NK-92 treated with Interleukin-12 subunit alpha and Interleukin-12 subunit beta, amount 100 ng/mL, for 24 hours (cell line): ENCODE results near the gene CPB2.

Experiments used
- DNase-seq: peaks from one replicate; lab custom pipeline; 2025; lab: John Stamatoyannopoulos, UW

Gene CPB2

DNA sequence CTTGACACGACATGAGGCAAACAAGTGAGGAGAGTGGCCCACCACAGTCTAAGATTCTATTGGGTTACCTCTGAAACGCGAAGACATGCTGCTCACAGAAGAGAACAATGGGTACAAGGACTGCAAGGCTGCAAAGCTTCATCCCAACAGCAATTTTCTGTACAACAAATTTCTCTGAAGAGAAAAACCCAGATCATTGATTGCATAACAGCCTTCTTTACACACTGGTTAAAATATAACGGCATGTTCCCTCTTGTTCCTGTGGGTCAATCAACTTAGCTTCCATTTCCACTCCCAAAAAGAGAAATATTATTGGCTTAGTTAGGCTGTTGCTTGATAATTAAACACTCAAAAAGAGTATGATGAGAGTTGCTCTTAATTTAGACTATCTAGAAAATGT, at the start of gene CPB2:
Gene CPB2, minus strand, starts transcription at position 166 of the 400 bp plus-strand sequence. Its CDS starts 24 bp downstream, at position 142.
- DNase-seq, result no peak

GRCh38 chr13:46154136-46154801, 49.4 kb upstream of the CPB2 start:
- no peak for DNase-seq

DNA sequence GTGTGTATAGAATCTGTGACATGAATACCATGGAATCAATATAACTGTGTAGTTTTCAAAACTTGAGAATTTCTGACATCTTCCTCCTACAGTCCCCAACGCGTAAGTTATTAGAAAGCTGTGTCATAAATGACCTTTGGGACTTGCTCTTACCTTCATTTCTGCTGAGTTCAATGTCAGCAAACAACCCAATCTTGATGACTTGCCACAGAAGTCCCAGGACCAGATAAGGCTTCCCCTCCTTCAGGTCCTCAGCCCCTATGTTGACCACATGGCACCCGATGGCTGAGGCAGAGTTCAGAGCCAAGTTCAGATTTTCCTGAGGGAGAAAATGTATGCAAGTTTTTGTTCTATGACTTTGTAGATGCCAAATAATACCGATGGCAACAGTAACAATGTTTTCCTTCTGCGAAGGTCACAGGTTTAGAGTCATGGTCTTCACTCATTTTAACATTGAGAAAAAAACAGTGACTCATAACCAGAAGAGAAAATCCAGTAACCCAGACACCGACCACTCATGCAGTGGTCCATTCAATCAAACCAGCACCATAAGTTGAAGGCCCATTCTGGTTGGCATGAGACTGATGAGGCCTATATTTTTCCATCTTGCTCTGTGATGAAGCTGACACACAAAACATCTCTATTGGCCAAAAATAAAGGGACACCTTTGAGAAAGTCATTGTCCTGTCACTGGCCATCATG, 47.9 kb upstream of the CPB2 start:
- no peak for DNase-seq

- no peak for DNase-seq
Observed at GRCh38 chr13:46150134-46150693, 45.4 kb upstream of the CPB2 start.

DNA sequence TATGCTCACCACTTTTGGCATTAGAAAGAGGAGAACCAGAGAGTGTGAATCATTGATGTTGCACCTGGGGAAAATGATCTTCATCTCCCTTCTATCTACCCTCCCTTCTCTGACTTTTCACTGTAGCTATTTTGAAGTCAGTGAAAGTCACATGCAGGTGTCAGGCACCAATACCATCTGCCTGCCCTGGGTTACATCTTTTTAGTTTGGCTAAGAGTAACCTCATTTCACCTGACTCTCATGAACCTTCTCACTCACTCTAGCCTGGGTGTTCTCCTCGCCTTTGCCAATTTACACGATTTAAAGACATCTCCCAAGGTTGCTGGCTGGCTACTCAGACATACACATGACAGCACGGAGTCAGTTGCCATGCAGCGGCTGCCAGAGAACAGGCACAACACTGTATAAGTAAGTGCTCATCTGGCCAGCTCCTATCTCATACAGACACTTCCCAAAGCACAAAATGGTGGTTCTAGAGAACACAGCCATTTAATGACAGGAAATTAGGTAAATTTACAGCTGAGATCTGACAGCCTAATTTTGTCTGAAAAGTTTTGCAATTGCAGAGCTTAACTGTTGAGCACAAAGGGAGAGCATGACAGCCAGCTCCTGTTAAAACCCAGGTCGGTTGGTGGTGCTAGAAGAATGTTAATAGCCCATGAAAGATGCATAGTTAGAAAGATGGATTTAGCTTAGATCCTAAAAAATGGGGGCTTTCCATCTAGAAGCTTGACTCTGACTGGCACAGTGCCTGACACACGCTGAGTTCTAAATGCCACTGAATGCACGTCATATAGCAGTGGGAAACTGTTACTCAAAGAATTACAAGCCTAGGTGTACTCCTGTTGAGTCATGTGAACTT, 44.7 kb upstream of the CPB2 start:
- DNase-seq, result no peak

DNA sequence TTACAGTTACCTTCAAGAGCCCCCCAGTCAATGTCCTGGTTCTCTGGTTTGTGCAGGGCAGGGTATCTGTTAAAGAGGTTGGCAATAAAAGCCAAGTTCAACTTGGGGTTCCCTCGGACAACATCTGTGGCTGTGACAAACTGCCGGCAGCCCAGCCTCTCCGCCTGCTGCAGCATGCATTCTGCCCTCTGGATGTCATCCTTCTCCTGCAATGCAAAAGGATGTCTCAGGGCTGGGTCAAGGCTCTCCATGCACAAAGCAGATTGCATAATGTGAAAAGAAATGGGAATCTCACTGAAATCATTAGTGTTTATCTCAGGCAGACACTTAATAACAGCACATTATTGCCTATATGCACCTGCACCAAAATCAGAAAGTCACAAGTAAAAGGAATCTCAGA, 42.1 kb upstream of the CPB2 start:
- DNase-seq, result no peak

GRCh38 chr13:46145950-46146349, 41.1 kb upstream of the CPB2 start:
- DNase-seq, result no peak

GRCh38 chr13:46145135-46145534, 40.3 kb upstream of the CPB2 start:
- DNase-seq, result no peak

- no peak for DNase-seq
Observed at GRCh38 chr13:46143184-46143701, 38.4 kb upstream of the CPB2 start.

- DNase-seq, result no peak
Observed at GRCh38 chr13:46142776-46143175, 37.9 kb upstream of the CPB2 start.

DNA sequence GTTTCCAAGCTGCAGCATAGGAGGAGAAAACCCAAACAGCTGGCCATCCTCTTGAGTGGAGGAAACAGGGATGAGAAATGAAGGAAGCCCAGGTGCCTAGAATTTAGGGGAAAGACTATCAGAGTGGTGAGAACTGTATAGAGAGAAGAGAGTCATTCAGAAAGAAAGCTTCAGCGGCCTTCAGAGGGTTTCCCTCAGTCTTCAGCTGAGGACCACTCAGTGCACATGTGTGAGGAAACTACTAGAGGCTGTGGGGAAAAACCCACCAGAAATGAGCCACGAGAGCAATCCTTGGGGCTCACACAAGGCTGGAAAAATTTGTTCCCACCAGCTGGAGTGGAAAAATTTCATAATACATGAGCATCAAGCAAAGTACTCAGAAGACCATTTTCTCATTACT, 35.2 kb upstream of the CPB2 start:
- no peak for DNase-seq

- no peak for DNase-seq
Observed at GRCh38 chr13:46137627-46138317, 32.9 kb upstream of the CPB2 start.

DNA sequence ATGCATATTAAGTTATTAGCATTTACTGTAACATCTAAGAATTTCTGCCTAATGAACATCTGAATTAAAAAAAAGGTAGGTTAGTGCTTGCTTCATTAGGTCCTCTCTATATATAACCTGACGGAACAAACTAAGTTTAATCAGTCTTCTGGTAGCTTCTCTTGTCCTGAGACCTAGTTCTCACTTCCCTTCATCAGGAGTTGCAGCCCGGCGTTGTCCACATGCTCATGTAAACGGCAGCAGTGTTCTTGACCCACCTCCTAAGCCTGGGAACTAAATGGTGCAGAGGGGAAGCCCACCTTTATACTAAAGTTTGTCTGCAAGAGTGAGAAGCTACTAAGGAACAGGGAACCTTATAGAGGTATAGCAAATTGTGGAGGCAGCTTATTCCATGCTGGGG, 31.9 kb upstream of the CPB2 start:
- DNase-seq, result no peak

DNA sequence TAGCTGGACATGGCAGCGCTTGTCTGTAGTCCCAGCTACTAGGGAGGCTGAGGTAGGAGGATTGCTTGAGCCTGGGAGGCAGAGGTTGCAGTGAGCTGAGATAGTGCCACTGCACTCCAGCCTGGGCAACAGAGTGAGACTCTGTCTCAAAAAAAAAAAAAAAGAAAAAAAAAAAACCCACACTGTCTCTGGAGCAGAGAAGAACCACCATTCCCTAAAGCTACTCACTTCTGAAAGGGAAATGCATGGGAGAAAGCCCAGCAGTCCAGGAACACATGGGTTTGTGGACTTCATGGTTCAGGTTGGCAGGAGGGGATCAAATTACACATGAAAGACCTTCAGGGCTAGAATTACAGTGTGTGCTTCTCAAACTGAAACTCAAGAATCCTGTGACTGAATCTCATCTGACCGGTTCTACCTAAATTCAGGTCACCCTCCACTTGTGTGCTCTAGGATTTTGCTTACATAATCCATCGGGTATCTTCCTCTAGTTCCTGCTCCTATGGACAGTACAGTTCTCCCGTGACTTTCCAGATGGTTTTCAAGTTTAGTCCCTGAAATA, 30.2 kb upstream of the CPB2 start:
- DNase-seq, result no peak

GRCh38 chr13:46134494-46134893, 29.7 kb upstream of the CPB2 start:
- DNase-seq, result no peak

DNA sequence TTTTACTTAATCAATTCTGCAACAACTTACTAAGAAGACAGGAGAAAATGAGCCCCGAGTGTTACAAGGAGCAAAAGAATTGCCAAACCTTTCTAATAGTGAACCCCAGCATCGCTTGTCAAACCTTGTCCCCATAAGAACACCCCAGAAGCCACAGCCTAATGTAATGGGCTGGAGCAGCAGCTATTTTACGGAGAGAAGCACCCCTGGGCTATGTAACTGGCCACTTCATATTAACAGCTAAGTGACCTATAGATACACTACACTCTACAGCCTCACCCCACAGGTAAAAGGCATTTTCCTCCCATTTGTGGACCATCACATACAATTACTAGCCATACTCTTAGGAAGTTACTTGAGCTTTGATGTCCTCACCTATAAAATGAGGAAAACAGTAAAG, 27.3 kb upstream of the CPB2 start:
- DNase-seq, result no peak

DNA sequence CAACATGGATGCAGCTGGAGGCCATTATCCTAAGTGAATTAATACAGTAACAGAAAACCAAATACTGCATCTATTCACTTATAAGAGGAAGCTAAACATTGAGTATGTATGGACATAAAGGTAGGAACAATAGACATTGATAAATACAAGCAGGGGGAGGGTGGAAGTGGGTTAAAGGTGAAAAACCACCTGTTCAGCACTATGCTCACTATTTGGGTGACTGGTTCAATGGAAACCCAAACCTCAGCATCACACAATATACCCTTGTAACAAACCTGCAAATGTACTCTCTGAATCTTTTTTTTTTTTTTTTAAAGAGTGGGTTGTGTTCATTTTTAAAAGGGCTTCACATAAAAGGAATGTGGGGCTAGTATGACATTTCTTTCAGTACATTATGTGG, 26.9 kb upstream of the CPB2 start:
- DNase-seq, result no peak

- DNase-seq, result no peak
Observed at GRCh38 chr13:46129955-46130618, 25.3 kb upstream of the CPB2 start.

DNA sequence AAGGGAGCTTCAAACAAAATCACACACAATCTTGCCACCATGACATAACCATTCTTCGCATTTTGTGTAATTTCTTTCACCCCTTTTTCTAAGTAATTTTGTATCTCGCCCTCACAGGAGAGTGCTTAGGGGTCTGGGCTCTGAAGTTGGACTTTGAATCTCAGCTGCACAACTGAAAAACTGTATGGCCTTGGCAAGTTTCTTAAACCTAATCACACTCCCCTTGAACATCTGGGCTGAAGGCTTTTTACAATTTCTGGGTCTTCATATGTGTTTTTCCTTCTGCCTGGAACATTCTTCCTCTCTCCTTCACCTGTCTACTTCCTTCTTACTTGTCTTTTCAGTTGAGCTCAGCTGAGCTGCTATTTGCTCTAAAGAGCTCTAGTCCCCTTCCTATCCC, 24.3 kb upstream of the CPB2 start:
- no peak for DNase-seq

DNA sequence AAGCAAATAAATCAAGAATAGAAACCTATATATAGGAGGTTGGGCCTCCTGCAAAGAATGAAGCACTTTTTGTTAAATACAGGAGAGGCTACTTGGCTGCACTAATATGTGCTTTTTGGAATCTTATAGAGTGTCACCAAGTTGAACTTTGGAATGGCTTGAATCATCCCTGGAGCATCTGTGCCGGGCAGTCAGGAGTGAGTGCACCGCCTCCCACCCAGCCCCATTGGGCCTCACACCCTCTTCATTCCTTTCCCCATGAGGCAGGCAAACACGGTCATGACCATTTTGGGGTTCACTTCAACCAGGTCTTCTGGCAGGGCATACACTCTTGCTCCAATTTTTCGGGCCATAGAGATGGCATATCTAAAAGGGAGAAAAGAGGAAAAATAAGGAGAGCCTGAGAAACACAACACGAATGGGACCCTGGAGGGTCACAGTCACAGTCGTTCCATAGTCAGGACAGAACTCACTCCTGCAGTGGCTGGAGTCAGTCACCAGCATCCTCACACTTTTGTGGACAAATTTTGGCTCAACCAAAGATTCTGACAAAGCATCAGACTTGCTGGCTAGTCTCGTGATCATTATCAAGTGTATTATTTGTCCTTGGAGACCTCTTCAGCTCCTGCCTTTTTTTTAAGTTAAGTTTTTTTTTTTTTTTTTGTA, 22.7 kb upstream of the CPB2 start:
- DNase-seq, result no peak
